ES-I3 (cell line): ENCODE results near the gene PSD4.

Source experiments
- H3K36me3 ChIP-seq: 2 replicates; pipeline ENCODE4 v1.6.1; 2013; ENCODE audit warnings: mild to moderate bottlenecking, low read length, control low read depth, moderate library complexity; ENCODE audit not compliant: insufficient read depth
- H3K4me1 ChIP-seq: 2 replicates; pipeline ENCODE4 v1.6.1; 2013; ENCODE audit warnings: mild to moderate bottlenecking, control low read depth, low read length; ENCODE audit not compliant: insufficient read depth
- H3K9ac ChIP-seq: 2 replicates; pipeline ENCODE4 v1.6.1; 2013; ENCODE audit warnings: low read depth, mild to moderate bottlenecking, low read length, moderate library complexity
- H3K9me3 ChIP-seq: 2 replicates; pipeline ENCODE4 v1.6.1; 2013; ENCODE audit warnings: mild to moderate bottlenecking, low read length, moderate library complexity; ENCODE audit not compliant: control insufficient read depth, insufficient read depth

The PSD4 gene

DNA sequence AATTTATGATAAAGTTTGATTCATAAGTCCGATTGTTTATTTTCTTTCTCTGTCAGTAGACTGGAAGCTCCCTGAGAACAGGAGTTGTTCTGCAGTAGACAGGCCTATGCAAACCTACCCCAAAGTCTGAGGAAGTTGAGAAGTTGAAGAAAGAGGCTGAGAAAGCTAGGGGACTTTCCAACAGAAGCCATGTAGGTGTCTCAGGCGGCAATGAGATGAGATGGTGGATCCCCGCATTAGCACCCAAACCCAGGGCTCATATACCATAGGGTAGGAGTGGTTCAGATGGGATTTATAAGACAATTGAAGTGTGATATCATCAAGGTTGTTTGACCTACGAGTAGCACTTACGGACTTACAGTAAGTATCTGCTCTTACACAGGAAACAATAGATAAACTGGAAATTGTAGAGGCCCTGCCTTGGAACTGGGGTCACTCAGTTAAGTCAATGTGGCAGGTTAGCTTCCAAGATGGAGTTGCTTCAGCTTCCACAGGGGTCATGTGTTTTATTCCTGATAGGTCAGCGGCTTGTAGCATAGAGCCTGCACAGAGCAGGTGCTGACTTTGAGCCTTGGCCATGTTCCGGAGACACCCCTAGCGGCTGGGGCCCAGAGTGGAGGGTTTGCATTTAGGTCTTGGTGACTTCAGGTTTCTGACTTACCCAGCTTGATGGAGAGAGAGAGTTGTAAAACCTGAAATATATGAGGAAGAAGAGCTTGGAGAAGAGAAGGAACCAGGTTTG, 2.3 kb upstream of the PSD4 start:
- Histone ChIP-seq H3K36me3 (no peaks in the 10 kb centered on the region), H3K9me3 (no peaks in the 10 kb centered on the region), H3K4me1 (peaks cover 6% of the 10 kb centered on the region; the same call in 1 of the 2 replicates)

DNA sequence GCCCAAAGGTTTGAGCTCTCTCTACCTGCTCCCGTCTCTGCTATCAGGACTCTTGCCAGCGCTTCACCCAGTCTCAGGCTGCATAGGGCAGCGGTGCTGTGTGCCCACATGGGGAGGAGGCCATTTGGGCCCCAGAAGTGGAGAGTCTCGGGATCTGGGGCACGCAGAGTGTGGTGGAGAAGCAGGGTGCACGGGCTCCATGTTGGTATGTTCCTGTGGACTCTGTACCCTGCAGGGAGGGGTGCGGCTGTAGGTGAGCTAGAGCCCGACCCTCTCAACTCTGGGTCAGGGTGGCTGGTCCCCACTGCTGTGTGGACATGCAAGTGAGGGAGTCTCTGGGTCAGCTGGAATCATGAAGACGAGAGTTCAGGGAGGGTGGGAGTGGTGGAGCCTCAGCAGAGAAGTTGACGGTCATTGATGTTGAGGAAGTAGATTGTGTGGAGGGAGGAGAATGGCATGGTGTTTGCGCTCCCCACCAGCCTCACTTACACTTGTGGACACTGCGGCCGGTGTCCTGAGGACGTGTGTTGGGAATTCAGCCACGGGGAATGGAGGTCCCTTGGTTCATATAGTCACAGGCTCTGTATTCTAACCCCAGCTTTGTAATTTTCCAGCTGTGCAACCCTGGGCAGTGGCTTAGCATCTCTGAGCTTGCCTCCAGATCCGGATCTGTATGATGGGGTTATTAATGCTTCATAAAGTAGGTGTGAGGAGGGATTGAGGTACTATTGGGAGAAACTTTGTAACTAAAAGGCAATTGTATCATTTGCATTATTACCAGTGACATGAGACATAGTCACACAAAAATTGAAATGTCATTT, 840 bp upstream of the PSD4 start:
- H3K9ac ChIP-seq: no peak overlapping the region
- H3K9me3 ChIP-seq: no peaks in the 10 kb centered on the region
- H3K4me1 ChIP-seq: peaks cover 7% of the 10 kb centered on the region; the same call in 1 of the 2 replicates
- H3K36me3 ChIP-seq: no peaks in the 10 kb centered on the region

More for the DNA sequence above, 2.3 kb upstream of the PSD4 start:
- no peak overlapping the region for H3K9ac ChIP-seq

DNA sequence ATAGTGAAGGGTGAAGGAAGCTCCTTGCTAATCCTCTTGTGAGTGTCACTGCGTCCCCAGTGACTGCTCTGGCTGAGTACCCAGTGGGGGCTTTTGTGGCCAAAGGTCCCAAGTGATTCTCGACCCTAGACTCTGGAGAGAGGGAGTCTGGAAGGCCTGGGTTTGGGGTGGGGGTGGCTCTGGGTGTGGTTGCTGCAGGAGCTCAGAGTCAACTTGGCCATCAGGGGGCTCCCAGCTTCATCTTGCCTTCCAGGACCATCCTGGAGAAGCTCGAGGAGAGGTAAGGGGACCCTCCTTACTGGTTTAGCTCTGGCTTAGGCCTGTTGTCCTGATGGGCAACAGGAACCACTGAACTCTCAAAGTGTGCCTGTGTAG, 592 bp downstream of the PSD4 start:
- no peaks in the 10 kb centered on the region for H3K9me3 ChIP-seq
- H3K4me1 ChIP-seq: peaks cover 7% of the 10 kb centered on the region; the same call in 1 of the 2 replicates
- no peak overlapping the region for H3K9ac ChIP-seq
- H3K36me3 ChIP-seq: no peaks in the 10 kb centered on the region

DNA sequence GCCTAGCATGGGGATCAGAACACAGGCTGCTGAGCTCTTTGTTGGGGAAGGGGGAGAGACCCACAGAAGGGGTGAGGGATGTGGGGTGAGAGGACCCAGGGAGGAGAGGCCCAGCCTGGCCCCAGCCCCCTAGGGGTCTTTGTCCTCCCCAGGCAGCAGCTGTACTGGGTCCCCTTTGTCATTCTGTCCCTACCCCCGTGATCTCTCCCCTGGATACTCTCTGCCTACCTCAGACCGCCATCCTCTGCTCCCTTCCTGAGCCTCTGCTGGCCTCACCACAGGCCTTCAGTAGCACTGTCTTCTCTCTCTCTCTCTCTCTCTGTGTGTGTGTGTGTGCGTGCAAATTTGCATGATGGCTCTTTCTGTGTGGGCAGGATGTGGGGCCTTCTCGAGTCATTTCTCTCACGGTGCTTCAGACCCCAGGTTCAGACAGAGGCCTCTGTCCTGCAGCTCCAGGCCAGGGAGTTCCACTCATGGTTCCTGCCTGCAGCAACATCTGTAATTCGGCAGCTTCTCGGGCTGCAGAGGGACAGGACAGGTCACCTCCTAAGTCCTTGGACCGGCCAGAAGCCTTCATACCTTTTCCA, 1.4 kb downstream of the PSD4 start:
- peaks cover 7% of the 10 kb centered on the region; the same call in 1 of the 2 replicates for H3K4me1 ChIP-seq
- H3K36me3 ChIP-seq: no peaks in the 10 kb centered on the region
- no peaks in the 10 kb centered on the region for H3K9me3 ChIP-seq
- H3K9ac ChIP-seq: no peak overlapping the region

DNA sequence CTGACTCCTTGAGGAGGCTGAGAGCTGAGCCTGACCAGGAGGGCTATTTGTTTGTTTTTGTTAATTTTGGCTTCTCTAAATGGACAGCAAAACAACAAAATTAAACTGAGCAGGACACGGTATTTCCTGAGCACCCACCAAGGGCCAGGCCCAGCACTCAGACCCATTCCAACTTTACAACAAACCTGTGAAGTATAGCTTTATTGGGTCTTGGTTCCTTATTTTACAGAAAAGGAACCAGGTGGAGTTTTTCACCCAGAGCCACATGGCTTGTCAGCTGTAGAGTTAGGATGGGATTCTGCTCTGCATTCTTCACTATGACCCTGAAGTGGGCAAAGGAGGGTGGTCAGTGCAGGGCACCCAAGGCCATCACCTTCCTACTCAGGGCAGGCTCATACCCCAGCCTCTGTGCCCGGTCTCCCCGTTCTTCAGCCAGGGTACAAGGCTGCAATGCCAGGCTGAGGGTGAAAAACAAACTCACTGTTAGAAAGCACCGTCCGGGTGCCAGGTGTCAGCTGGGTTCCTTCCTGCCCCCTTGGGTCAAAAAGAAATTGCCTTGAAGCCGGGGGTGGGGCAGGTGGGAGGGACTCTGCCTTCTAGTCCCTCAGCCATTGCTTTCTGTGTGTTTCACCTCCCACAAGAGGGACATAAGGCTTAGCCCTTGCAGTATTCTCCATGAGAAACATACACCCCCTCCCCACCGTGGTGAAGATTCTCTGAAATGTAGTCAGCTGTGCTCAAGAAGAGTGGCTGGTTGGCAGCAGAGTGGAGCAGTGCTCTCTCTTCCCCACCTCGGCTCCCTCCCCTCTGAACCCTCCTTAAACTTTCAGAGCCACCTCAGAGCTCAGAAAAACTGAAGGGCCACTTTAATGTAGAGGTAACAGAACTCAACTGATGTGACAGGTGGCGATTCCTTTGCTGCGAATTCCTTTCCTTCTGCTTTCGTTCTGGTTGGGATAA, 2.2 kb downstream of the PSD4 start:
- H3K4me1 ChIP-seq: peaks cover 13% of the 10 kb centered on the region; the same call in 1 of the 2 replicates
- no peaks in the 10 kb centered on the region for H3K9me3 ChIP-seq
- H3K36me3 ChIP-seq: no peaks in the 10 kb centered on the region
- H3K9ac ChIP-seq: no peak overlapping the region

DNA sequence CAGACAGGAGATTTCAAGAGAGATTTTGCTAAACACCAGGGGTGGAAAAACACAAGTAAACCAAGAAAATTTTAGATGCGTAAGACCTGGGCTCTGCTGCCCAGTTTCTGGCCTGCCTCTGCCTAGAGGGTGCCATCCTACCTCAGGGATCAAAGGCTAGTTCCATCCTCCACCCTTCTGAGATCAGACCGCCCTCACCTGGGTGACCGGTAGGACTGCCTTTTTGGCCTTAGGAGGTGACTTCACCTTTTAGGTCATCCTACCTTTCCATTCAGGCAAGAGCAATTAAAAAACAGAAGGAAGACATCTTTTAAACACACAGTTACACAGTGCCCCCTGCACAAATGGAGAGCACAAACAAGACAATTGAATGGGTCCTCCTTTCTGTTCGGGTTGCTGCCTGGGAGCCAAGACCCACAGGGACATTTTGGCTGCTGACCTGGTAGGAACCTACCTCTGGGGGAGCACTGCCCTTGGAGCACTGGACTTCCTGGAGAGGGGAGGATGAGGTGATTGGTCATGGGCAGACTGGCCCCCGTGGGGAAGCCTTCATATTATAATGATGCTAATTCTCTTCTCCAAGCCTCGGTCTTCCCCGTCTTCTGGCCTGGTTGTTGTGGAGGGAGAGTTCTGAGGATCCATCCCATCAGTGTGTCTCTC, 3.1 kb downstream of the PSD4 start:
- H3K36me3 ChIP-seq: no peaks in the 10 kb centered on the region
- no peaks in the 10 kb centered on the region for H3K9me3 ChIP-seq
- H3K4me1 ChIP-seq: peaks cover 13% of the 10 kb centered on the region; the same call in 1 of the 2 replicates
- no peak overlapping the region for H3K9ac ChIP-seq

DNA sequence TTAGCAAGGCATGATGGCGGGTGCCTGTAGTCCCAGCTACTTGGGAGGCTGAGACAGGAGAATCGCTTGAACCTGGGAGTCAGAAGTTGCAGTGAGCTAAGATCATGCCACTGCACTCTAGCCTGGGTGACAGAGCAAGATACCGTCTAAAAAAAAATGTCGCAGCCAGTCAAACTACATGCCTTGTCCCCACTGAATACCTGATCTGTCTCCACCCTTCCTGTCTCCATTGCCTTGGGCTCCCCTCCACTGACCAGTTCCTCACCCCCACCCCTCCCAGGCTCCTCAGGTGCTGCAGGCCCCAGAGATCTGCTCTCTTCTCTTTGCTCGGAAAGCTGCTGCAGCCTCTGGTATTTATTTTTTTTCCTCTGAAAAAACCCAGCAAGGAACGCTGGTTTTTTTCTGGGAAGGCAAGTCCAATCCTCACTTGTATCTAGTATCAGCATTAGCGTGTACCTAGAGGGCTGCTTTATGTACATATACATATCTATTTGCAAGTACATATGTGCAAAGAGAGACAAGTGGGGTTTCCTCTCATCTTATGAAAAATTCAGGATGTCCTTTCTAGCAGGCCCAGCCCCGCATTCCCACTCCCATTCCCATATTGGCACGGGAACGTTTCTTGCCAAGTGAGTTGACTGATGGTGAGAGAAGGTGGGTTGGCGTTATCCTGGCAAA, 4.4 kb downstream of the PSD4 start:
- no peak overlapping the region for H3K9ac ChIP-seq
- H3K36me3 ChIP-seq: no peaks in the 10 kb centered on the region
- H3K4me1 ChIP-seq: peaks cover 13% of the 10 kb centered on the region; the same call in 1 of the 2 replicates
- H3K9me3 ChIP-seq: no peaks in the 10 kb centered on the region

DNA sequence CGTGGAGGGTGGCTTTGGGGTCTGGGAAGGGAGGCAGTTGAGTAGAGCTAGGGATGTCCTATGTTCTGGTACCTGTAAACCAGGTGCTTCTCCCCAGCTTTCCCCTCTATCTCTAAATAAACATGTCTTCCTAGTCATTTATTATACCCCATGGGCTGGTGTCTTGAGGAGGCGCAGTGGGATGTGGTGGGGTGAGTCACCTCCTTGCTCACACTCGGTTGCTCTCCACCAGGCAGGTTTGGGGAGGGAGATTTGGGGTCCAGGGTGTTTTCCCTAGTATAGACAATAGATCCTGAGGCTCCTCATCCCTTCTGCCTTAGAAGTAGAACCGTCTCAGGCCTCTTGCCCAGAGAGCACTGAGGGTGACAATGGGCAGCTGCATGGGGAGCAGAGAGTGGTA, 5.1 kb downstream of the PSD4 start:
- no peaks in the 10 kb centered on the region for H3K36me3 ChIP-seq
- H3K9me3 ChIP-seq: no peaks in the 10 kb centered on the region
- H3K4me1 ChIP-seq: peaks cover 13% of the 10 kb centered on the region; the same call in 1 of the 2 replicates
- H3K9ac ChIP-seq: no peak overlapping the region

DNA sequence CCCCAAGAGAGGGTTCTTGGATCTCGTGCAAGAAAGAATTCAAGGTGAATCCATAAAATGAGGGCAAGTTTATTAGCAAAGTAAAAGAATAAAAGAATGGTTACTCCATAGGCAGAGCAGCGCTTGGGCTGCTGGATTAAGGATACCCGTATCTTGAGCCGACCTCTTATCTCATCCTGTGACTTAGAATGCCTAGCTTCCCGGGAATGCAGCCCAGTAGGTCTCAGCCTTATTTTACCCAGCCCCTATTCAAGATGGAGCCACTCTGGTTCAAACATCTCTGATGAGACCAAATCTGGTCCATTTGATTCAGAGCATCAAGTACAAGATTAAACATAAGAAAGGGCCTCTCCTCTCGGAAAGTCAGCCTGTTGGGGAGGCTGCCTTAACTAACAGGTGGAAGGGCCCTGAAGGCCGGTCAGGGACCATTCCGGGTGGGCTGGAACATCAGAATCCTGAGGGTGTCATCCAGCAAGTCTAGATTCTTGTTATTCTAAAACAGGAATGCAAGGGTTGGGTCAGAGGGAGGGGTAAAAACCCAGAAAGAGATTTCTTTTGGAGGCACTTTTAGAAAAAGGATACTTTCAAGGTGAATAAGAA, 5.8 kb downstream of the PSD4 start:
- Histone ChIP-seq H3K4me1 (peaks cover 13% of the 10 kb centered on the region; the same call in 1 of the 2 replicates), H3K36me3 (no peaks in the 10 kb centered on the region)

DNA sequence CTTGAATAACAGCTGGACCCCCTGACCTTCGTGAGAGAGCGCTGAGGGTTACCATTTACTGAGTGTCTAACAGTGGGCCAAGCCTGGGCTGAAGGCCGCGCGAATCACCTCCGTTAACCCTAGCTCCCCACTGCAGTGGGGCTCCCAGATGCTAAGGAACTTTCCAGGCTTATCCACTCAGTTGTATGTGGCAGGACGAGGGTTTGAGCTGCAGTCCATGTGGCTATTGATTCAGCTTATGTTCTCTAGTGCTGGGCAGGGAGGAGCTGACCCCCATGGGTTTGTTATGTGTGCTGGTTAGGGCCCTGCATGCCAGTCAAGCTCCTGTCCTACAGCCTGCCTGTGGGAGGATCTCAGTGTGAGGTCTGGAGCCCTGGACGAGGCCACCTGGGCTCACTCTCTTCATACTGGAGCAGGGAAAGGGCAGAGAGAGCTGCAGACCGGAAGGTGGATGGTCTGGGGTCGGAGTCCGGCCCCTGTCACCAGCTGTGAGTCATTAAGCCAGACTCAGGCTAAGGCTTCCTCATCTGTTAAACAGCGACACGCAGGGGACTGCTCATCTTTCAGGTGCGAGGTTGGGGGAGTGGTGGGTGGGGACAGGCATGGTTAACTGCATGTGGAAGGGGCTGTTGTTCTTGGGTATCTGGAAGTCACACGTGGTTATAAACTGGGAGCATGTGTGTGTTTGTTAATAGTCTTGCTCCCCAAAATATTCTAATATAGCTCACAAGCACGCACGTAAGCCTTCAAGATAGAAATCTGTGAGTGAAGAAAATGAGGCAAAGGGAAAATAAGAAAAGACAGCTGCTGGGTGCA, 6.6 kb downstream of the PSD4 start:
- Histone ChIP-seq H3K9ac (no peak overlapping the region), H3K4me1 (peaks cover 11% of the 10 kb centered on the region; the same call in 1 of the 2 replicates), H3K9me3 (no peaks in the 10 kb centered on the region), H3K36me3 (no peaks in the 10 kb centered on the region)

More for the DNA sequence above, 5.8 kb downstream of the PSD4 start:
- Histone ChIP-seq H3K9ac (no peak overlapping the region), H3K9me3 (no peaks in the 10 kb centered on the region)

DNA sequence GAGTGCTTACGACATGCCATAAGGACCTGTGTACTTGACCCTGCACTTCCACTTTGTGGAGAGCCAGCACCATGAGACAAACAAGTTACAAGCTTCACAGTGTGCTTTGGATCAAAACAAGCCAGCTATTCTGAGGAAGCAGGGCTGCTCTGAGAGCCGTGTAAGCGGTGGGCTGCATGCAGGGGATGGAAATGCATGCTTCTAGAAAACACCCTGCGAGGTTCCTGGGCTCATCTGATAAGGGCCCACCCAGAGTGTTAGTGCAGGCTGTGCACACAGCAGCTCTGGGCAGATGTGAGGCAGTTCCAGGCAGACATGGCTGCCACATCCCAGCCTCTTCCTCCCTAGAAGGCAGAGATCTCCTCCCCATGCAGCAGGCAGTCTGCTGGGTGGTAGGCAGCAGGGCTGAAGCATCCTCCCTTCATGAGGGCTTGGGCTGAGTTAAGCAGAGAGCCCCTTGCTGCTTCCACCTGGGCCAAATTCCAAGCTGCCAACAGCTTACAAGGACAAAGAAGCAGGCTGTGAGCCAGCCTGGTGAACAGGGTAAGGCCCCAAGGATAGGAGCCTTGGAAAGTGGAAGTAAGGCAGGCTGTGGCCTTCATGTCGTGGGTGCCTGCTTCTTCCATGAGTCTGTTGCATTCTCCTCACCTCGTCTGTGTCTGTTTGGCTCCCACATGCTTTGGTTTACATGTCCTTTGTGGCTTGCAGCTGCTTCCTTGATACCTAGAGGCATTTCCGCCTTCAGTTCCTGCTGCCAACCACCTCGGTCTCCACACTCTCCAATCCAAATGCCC, 7.7 kb downstream of the PSD4 start:
- H3K9me3 ChIP-seq: no peaks in the 10 kb centered on the region
- peaks cover 7% of the 10 kb centered on the region; the same call in 1 of the 2 replicates for H3K4me1 ChIP-seq
- H3K36me3 ChIP-seq: no peaks in the 10 kb centered on the region
- no peak overlapping the region for H3K9ac ChIP-seq
